NB4 (cell line): ENCODE data around the gene SAMD9L.

Source experiments
- MYC ChIP-seq: IDR thresholded peaks from 2 replicates; pipeline ENCODE4 v1.6.1; 2011; ENCODE audit warnings: low read depth, low read length
- POLR2A ChIP-seq: IDR thresholded peaks from 2 replicates; pipeline ENCODE4 v1.6.1; 2011; ENCODE audit warnings: mild to moderate bottlenecking; ENCODE audit not compliant: insufficient read length; ENCODE audit errors: extremely low read depth
- TF ChIP-seq, protein P1 (sequence below): IDR thresholded peaks from one replicate; pipeline ENCODE4 v1.5.1; 2012; ENCODE audit warnings: low read depth, low read length
- TF ChIP-seq, protein P2 (sequence below): IDR thresholded peaks from 2 replicates; pipeline ENCODE4 v1.6.1; 2011; ENCODE audit warnings: low read depth, low read length

DNA sequence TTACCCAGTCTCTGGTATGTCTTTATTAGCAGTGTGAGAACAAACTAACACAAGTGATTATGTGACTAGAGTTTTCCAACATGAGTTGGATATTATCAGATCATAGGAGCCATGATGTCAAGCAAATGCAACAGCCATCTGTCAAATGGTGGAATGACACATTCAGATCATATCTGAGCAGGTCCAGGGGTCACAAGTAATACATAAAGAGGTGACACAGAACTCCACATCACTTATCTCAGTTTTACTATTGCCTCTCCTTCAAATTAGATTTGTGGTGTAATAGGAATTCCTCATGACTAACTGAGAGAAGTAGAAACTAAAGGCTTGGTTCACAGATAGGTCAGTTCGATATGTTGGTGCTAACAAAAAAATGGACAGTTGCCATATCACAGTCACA is 12.2 kb upstream of the SAMD9L start:
- TF ChIP-seq, protein P1, sequence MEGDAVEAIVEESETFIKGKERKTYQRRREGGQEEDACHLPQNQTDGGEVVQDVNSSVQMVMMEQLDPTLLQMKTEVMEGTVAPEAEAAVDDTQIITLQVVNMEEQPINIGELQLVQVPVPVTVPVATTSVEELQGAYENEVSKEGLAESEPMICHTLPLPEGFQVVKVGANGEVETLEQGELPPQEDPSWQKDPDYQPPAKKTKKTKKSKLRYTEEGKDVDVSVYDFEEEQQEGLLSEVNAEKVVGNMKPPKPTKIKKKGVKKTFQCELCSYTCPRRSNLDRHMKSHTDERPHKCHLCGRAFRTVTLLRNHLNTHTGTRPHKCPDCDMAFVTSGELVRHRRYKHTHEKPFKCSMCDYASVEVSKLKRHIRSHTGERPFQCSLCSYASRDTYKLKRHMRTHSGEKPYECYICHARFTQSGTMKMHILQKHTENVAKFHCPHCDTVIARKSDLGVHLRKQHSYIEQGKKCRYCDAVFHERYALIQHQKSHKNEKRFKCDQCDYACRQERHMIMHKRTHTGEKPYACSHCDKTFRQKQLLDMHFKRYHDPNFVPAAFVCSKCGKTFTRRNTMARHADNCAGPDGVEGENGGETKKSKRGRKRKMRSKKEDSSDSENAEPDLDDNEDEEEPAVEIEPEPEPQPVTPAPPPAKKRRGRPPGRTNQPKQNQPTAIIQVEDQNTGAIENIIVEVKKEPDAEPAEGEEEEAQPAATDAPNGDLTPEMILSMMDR = no peak
- no peak for TF ChIP-seq POLR2A
- TF ChIP-seq, protein P2, sequence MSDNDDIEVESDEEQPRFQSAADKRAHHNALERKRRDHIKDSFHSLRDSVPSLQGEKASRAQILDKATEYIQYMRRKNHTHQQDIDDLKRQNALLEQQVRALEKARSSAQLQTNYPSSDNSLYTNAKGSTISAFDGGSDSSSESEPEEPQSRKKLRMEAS = no peak
- no peak for TF ChIP-seq MYC
